ENCODE results near the gene DZIP3.

DNA sequence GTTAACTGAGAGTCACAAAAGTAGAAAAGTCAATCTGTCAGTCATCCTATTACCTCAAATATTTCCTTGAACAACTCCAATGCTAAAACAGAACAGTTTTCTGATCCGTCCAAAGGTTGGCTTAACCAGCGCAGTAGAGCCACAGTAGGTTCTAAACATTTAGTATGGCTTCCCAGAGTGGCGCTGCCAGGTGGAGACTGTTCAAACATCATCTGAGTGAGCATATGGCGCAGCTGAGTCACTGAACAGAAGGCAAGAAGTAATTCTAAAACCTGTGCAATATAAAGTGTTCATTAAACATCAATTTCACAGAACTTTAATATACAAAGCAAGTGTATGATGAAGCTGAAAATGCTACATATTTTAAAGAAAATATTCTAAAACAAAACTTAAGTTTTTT, 20.2 kb upstream of the DZIP3 start:
- TF ChIP-seq CSDC2 (CRISPR knock-in tag; IDR thresholded peaks at IDR 0.05) (no peak), GLIS3 (CRISPR knock-in tag; IDR thresholded peaks at IDR 0.05) (no peak)
